Measurements from ENCODE around the gene IL1RAPL2. TPM values are rescaled to one million over a fixed set of nuclear protein-coding genes. Genes with fewer than 3 reads are reported as not detected.

IL1RAPL2 gene
- polyA plus RNA-seq, 1 of the 3 experiments (the other 2 are of a cell fraction): 0.13 TPM

DNA sequence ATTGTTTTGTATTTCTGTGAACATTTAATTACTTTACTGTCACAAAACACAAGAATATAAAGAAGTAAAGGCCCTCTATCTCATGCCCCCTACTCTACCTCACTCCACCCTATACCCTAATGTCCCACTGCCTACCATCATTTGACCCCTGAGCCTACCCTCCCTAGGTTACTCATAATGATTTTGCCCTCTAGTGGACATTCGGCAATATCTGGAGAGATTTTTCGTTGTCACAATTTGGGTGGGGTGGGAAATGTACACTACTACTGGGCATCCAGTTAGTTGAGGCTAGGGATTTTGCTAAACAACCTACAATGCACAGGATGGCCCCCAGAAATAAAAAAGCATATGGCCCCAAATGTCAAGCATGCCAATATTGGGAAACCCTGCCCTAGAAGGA is 644.3 kb downstream of the IL1RAPL2 start:
- no peak overlapping the region for H3K9ac ChIP-seq
- H3K9me3 ChIP-seq: no peaks in the 10 kb centered on the region
- no peak overlapping the region for H2AFZ ChIP-seq (ENCODE audit: low read depth)
- DNase-seq: no peak
- no peaks in the 10 kb centered on the region for H3K36me3 ChIP-seq (replicated peaks in 1 of 2; ENCODE audit: control insufficient read depth in 1 of 2, insufficient read depth in 2 of 2, low read length in 1 of 2)
- 0% methylated on average over 2 of the region's 2 CpGs for WGBS (ENCODE audit: low lambda C conversion rate)
- TF ChIP-seq ELF1 (IDR thresholded peaks at IDR 0.05): no peak
- TF ChIP-seq, protein P1, sequence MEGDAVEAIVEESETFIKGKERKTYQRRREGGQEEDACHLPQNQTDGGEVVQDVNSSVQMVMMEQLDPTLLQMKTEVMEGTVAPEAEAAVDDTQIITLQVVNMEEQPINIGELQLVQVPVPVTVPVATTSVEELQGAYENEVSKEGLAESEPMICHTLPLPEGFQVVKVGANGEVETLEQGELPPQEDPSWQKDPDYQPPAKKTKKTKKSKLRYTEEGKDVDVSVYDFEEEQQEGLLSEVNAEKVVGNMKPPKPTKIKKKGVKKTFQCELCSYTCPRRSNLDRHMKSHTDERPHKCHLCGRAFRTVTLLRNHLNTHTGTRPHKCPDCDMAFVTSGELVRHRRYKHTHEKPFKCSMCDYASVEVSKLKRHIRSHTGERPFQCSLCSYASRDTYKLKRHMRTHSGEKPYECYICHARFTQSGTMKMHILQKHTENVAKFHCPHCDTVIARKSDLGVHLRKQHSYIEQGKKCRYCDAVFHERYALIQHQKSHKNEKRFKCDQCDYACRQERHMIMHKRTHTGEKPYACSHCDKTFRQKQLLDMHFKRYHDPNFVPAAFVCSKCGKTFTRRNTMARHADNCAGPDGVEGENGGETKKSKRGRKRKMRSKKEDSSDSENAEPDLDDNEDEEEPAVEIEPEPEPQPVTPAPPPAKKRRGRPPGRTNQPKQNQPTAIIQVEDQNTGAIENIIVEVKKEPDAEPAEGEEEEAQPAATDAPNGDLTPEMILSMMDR (IDR thresholded peaks at IDR 0.05): peak; percentile 54
- H3K4me1 ChIP-seq (ENCODE audit: control insufficient read depth in 1 of 2, insufficient read depth in 2 of 2, low read depth in 1 of 2, low read length in 1 of 2): no peaks in the 10 kb centered on the region
- ChIA-PET CTCF (interaction anchor here (0.9 to 1.0 kb wide), 3 partner anchors 11 to 38 kb away, joined by 3 to 4 read pairs (median 3); no protein-coding TSS in a partner anchor), POLR2A (no interaction called here)
- no peaks in the 10 kb centered on the region for H4K20me1 ChIP-seq (ENCODE audit: insufficient read depth)
- no peak overlapping the region for H3K27ac ChIP-seq (ENCODE audit: low read depth in 2 of 2, low read length in 1 of 2)
- no peaks in the 10 kb centered on the region; the same call in 1 of the 2 replicates for H3K27me3 ChIP-seq (ENCODE audit: insufficient read depth)
- H3K4me2 ChIP-seq: no peak overlapping the region
- H3K4me3 ChIP-seq (ENCODE audit: low read depth in 2 of 2, low read length in 1 of 2): no peak overlapping the region
- H3K79me2 ChIP-seq (ENCODE audit: insufficient read depth): no peaks in the 10 kb centered on the region
- no peaks in the 10 kb centered on the region for H3F3A ChIP-seq (replicated peaks; ENCODE audit: insufficient read depth)
- H3K9me2 ChIP-seq: no peaks in the 10 kb centered on the region

DNA sequence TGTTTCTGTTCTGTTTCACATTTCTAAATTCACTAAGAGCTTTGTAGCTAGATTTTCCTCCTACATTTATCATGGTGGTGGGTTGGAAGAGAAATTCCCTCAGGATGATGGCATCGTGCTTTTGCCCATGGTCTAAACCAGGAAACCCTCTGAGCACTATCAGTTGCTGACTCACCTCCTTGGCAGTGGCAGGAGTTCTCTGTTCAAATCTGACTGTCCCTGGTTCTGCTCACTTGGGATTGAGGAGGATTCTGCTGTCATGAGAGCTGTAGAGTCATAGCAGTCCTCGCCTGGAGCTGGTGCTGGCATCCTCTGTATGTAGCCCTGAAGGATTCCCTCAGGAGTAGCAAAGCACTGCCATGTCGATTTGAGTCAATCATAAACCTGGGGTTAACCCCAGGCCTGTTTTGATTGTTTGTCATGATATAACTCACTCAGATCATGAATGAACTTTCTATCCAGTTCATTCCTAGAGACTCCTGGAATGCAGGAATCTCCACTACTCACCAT is 645.1 kb downstream of the IL1RAPL2 start:
- ChIA-PET CTCF (interaction anchor here (0.9 to 1.3 kb wide), 4 partner anchors 9 to 39 kb away, joined by 3 to 4 read pairs (median 3); no protein-coding TSS in a partner anchor), POLR2A (no interaction called here)
- H3K9me3 ChIP-seq: no peaks in the 10 kb centered on the region
- H3K4me3 ChIP-seq (ENCODE audit: low read depth in 2 of 2, low read length in 1 of 2): no peak overlapping the region
- no peak for DNase-seq
- H3K4me2 ChIP-seq: no peak overlapping the region
- no peaks in the 10 kb centered on the region for H3K4me1 ChIP-seq (ENCODE audit: control insufficient read depth in 1 of 2, insufficient read depth in 2 of 2, low read depth in 1 of 2, low read length in 1 of 2)
- H2AFZ ChIP-seq (ENCODE audit: low read depth): no peak overlapping the region
- no peaks in the 10 kb centered on the region for H4K20me1 ChIP-seq (ENCODE audit: insufficient read depth)
- no peaks in the 10 kb centered on the region; the same call in 1 of the 2 replicates for H3K27me3 ChIP-seq (ENCODE audit: insufficient read depth)
- WGBS (ENCODE audit: low lambda C conversion rate): 0% methylated on average over 3 of the region's 3 CpGs
- H3K9me2 ChIP-seq: no peaks in the 10 kb centered on the region
- no peaks in the 10 kb centered on the region for H3K79me2 ChIP-seq (ENCODE audit: insufficient read depth)
- no peak overlapping the region for H3K27ac ChIP-seq (ENCODE audit: low read depth in 2 of 2, low read length in 1 of 2)
- H3K36me3 ChIP-seq (replicated peaks in 1 of 2; ENCODE audit: control insufficient read depth in 1 of 2, insufficient read depth in 2 of 2, low read length in 1 of 2): no peaks in the 10 kb centered on the region
- no peaks in the 10 kb centered on the region for H3F3A ChIP-seq (replicated peaks; ENCODE audit: insufficient read depth)
- H3K9ac ChIP-seq: no peak overlapping the region
- TF ChIP-seq RCOR1 (IDR thresholded peaks at IDR 0.05; ENCODE audit: low read length): no peak
- TF ChIP-seq TEAD4 (IDR thresholded peaks at IDR 0.05; ENCODE audit: borderline replicate concordance, insufficient read depth): no peak
- no peak for TF ChIP-seq RFX5 (IDR thresholded peaks at IDR 0.05; ENCODE audit: low read length)
- no peak for TF ChIP-seq EP300 (IDR thresholded peaks at IDR 0.05; ENCODE audit: borderline replicate concordance in 1 of 2, low read depth in 1 of 2, low read length in 1 of 2)
- no peak for TF ChIP-seq FOSL2 (IDR thresholded peaks at IDR 0.05; ENCODE audit: borderline replicate concordance, low read depth)
- TF ChIP-seq SIN3A (IDR thresholded peaks at IDR 0.05; ENCODE audit: borderline replicate concordance, low read depth, low read length): no peak
- TF ChIP-seq GATA2 (CRISPR knock-in tag; IDR thresholded peaks at IDR 0.05): no peak
- no peak for TF ChIP-seq JUND (IDR thresholded peaks at IDR 0.05)
- no peak for TF ChIP-seq TCF12 (IDR thresholded peaks at IDR 0.05)
- TF ChIP-seq, protein P2, sequence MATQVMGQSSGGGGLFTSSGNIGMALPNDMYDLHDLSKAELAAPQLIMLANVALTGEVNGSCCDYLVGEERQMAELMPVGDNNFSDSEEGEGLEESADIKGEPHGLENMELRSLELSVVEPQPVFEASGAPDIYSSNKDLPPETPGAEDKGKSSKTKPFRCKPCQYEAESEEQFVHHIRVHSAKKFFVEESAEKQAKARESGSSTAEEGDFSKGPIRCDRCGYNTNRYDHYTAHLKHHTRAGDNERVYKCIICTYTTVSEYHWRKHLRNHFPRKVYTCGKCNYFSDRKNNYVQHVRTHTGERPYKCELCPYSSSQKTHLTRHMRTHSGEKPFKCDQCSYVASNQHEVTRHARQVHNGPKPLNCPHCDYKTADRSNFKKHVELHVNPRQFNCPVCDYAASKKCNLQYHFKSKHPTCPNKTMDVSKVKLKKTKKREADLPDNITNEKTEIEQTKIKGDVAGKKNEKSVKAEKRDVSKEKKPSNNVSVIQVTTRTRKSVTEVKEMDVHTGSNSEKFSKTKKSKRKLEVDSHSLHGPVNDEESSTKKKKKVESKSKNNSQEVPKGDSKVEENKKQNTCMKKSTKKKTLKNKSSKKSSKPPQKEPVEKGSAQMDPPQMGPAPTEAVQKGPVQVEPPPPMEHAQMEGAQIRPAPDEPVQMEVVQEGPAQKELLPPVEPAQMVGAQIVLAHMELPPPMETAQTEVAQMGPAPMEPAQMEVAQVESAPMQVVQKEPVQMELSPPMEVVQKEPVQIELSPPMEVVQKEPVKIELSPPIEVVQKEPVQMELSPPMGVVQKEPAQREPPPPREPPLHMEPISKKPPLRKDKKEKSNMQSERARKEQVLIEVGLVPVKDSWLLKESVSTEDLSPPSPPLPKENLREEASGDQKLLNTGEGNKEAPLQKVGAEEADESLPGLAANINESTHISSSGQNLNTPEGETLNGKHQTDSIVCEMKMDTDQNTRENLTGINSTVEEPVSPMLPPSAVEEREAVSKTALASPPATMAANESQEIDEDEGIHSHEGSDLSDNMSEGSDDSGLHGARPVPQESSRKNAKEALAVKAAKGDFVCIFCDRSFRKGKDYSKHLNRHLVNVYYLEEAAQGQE (IDR thresholded peaks at IDR 0.05; ENCODE audit: low read depth, low read length): no peak
- TF ChIP-seq YY1 (IDR thresholded peaks at IDR 0.05; ENCODE audit: low read depth): no peak
- TF ChIP-seq FOXM1 (IDR thresholded peaks at IDR 0.05; ENCODE audit: low read depth): no peak
- TF ChIP-seq SMC3 (IDR thresholded peaks at IDR 0.05; ENCODE audit: low read depth, low read length): no peak
- TF ChIP-seq, protein P3, sequence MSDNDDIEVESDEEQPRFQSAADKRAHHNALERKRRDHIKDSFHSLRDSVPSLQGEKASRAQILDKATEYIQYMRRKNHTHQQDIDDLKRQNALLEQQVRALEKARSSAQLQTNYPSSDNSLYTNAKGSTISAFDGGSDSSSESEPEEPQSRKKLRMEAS (IDR thresholded peaks at IDR 0.05; ENCODE audit: low read depth): no peak
- no peak for TF ChIP-seq RXRA (IDR thresholded peaks at IDR 0.05; ENCODE audit: borderline replicate concordance, low read depth)
- no peak for TF ChIP-seq NFIC (IDR thresholded peaks at IDR 0.05; ENCODE audit: borderline replicate concordance)
- TF ChIP-seq FOXJ3 (CRISPR knock-in tag; IDR thresholded peaks at IDR 0.05): no peak

Data from SK-N-SH (cell line).